ENCODE data around the gene PHLPP1.

PHLPP1 gene

GRCh38 chr18:62812242-62812641 is 96.9 kb downstream of the PHLPP1 start:
- no peak for DNase-seq

GRCh38 chr18:62812876-62813275 is 97.5 kb downstream of the PHLPP1 start:
- DNase-seq: no peak

GRCh38 chr18:62814132-62814759 is 98.9 kb downstream of the PHLPP1 start:
- no peak for DNase-seq

GRCh38 chr18:62825382-62825781 is 110.0 kb downstream of the PHLPP1 start:
- DNase-seq: no peak

- peak; percentile 95 for DNase-seq
These were observed 112.1 kb downstream of the PHLPP1 start for GRCh38 chr18:62827397-62827796.

- DNase-seq: no peak
These were observed 112.8 kb downstream of the PHLPP1 start for GRCh38 chr18:62828091-62828640.

- no peak for DNase-seq
These were observed 113.5 kb downstream of the PHLPP1 start for GRCh38 chr18:62828852-62829251.

- no peak for DNase-seq
These were observed 114.6 kb downstream of the PHLPP1 start for GRCh38 chr18:62829936-62830335.

- DNase-seq: peak; percentile 88
These were observed 116.9 kb downstream of the PHLPP1 start for GRCh38 chr18:62832282-62832681.

- no peak for DNase-seq
These were observed 118.2 kb downstream of the PHLPP1 start for GRCh38 chr18:62833494-62833893.

- no peak for DNase-seq
These were observed 119.4 kb downstream of the PHLPP1 start for GRCh38 chr18:62834715-62835114.

GRCh38 chr18:62837011-62837410 is 121.7 kb downstream of the PHLPP1 start:
- DNase-seq: no peak

- DNase-seq: peak; percentile 72
These were observed 123.2 kb downstream of the PHLPP1 start for GRCh38 chr18:62838475-62839098.

GRCh38 chr18:62839874-62840713 is 124.8 kb downstream of the PHLPP1 start:
- no peak for DNase-seq

GRCh38 chr18:62841405-62841804 is 126.1 kb downstream of the PHLPP1 start:
- no peak for DNase-seq

- DNase-seq: no peak
These were observed 127.6 kb downstream of the PHLPP1 start for GRCh38 chr18:62842898-62843297.

- DNase-seq: no peak
These were observed 129.7 kb downstream of the PHLPP1 start for GRCh38 chr18:62844850-62845643.

- DNase-seq: no peak
These were observed 131.0 kb downstream of the PHLPP1 start for GRCh38 chr18:62846313-62846712.

- DNase-seq: no peak
These were observed 131.7 kb downstream of the PHLPP1 start for GRCh38 chr18:62847081-62847480.

GRCh38 chr18:62848946-62849345 is 133.6 kb downstream of the PHLPP1 start:
- no peak for DNase-seq

- no peak for DNase-seq
These were observed 135.4 kb downstream of the PHLPP1 start for GRCh38 chr18:62850619-62851306.

GRCh38 chr18:62852851-62853250 is 137.5 kb downstream of the PHLPP1 start:
- no peak for DNase-seq
